ENCODE data around the gene VANGL2. TPM values are rescaled to one million over a fixed set of nuclear protein-coding genes. Genes with fewer than 3 reads are reported as not detected.

Gene VANGL2
- total and polyA plus RNA-seq, 9 of the 15 experiments (the other 6 are each of a cell fraction or from before 2014, with no cell fraction given), result 0.28 to 4.0 (median 0.98) TPM

DNA sequence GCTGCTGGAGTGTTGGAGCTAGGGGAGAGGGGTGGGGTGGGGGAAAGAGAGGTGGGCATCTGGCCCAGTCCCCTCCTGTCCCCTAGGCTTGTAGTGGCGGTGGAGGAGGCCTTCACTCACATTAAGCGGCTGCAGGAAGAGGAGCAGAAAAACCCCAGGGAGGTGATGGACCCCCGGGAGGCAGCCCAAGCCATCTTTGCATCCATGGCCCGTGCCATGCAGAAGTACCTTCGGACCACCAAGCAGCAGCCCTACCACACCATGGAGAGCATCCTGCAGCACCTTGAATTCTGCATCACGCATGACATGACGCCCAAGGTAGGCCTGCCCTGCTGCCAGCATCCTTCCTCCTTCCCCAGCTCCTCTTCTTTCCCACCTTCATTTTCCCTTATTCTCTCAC lies 23.6 kb downstream of the VANGL2 start (continued):
- TF ChIP-seq, protein P1, sequence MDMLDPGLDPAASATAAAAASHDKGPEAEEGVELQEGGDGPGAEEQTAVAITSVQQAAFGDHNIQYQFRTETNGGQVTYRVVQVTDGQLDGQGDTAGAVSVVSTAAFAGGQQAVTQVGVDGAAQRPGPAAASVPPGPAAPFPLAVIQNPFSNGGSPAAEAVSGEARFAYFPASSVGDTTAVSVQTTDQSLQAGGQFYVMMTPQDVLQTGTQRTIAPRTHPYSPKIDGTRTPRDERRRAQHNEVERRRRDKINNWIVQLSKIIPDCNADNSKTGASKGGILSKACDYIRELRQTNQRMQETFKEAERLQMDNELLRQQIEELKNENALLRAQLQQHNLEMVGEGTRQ (CRISPR knock-in tag; IDR thresholded peaks at IDR 0.05), result no peak
- no peak for TF ChIP-seq TEAD1 (CRISPR knock-in tag; IDR thresholded peaks at IDR 0.05)
- no peak for TF ChIP-seq KDM4B (IDR thresholded peaks at IDR 0.05; ENCODE audit: borderline replicate concordance in 2 of 2, low read depth in 1 of 2)
- no peak for TF ChIP-seq ZNF699 (CRISPR knock-in tag; IDR thresholded peaks at IDR 0.05; ENCODE audit: insufficient replicate concordance)
- no peak for TF ChIP-seq CCNT2 (IDR thresholded peaks at IDR 0.05; ENCODE audit: borderline replicate concordance, extremely low read depth, insufficient read length, low read depth, low read length)

DNA sequence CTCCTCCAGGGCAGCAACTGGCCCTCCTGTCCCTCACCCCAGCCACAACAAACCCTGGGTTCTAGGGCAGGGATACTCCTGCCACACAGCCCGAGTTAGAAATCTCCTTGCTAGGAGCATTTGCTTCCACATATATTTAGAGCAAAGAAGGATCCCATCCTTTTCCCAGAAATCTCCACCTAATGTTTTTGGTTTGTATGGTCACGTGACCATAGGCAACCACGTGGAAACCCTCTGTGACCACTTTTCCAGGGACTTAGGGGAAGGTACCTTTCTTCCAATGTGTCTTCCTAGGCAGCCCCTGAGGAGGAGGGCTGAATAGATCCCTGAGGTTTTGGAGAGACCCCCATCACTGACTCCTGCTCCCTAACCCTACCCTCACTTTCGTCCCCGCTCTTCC lies 25.5 kb downstream of the VANGL2 start:
- H3K4me2 ChIP-seq (ENCODE audit: insufficient read depth, low read length), result no peak overlapping the region
- FAIRE-seq (no peak), ATAC-seq (no peak), DNase-seq (ENCODE audit: extremely low read depth in 1 of 4, low spot score in 3 of 4) (no peak)
- H3K27ac ChIP-seq (ENCODE audit: extremely low read depth, low read depth, low read length), result no peak overlapping the region
- no peak overlapping the region for H2AFZ ChIP-seq (ENCODE audit: low read depth, low read length)
- TF ChIP-seq, protein P2, sequence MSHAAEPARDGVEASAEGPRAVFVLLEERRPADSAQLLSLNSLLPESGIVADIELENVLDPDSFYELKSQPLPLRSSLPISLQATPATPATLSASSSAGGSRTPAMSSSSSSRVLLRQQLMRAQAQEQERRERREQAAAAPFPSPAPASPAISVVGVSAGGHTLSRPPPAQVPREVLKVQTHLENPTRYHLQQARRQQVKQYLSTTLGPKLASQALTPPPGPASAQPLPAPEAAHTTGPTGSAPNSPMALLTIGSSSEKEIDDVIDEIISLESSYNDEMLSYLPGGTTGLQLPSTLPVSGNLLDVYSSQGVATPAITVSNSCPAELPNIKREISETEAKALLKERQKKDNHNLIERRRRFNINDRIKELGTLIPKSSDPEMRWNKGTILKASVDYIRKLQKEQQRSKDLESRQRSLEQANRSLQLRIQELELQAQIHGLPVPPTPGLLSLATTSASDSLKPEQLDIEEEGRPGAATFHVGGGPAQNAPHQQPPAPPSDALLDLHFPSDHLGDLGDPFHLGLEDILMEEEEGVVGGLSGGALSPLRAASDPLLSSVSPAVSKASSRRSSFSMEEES (CRISPR knock-in tag; IDR thresholded peaks at IDR 0.05), result peak; percentile 55
- peak; percentile 63 for TF ChIP-seq RAD51 (IDR thresholded peaks at IDR 0.05; ENCODE audit: borderline replicate concordance, low read depth)
- no peak for TF ChIP-seq NCOR1 (IDR thresholded peaks at IDR 0.05)
- TF ChIP-seq, protein P1 (CRISPR knock-in tag; IDR thresholded peaks at IDR 0.05), result peak; percentile 52
- H3K36me3 ChIP-seq (ENCODE audit: control insufficient read depth, insufficient read depth, low read length), result no peaks in the 10 kb centered on the region
- no peak overlapping the region for H3K4me3 ChIP-seq
- H3K9ac ChIP-seq (ENCODE audit: insufficient read depth in 1 of 2, low read depth in 2 of 2, low read length in 2 of 2), result no peak overlapping the region
- peaks cover 6 to 29% of the 10 kb centered on the region in 2 experiments; a peak in 4 of 5 replicates for H3K4me1 ChIP-seq (replicated peaks in 1 of 2; ENCODE audit: control insufficient read depth in 2 of 2, insufficient read depth in 2 of 2, low read length in 2 of 2)
- H4K20me1 ChIP-seq (replicated peaks; ENCODE audit: control insufficient read depth, insufficient read depth, low read length), result 0 out of 2 replicates have a peak, but pooled peaks cover 3% of the 10 kb centered on the region
- in situ Hi-C loops (cut with MboI), result loop anchor here (5.0 kb wide), 1 partner anchor 181 kb away; no protein-coding TSS in a partner anchor
- no peaks in the 10 kb centered on the region for H3K9me1 ChIP-seq (ENCODE audit: control insufficient read depth, insufficient read depth, low read length)
- ChIA-PET CTCF (ENCODE audit: low intra/inter-chr PET ratio) (no interaction called here), POLR2A (no interaction called here)
- H3K9me3 ChIP-seq (replicated peaks; ENCODE audit: control insufficient read depth, insufficient read depth, low read depth, low read length), result no peaks in the 10 kb centered on the region
- H3K27me3 ChIP-seq (ENCODE audit: control insufficient read depth in 2 of 2, insufficient read depth in 2 of 2, low read length in 2 of 2), result no peaks in the 10 kb centered on the region
- BruUV-seq (replicated peaks), result no TSS peak
- intact Hi-C loops (cut with micrococcal nuclease), result no loop called here
- WGBS (ENCODE audit: insufficient coverage, low coverage, missing lambda C conversion rate), result 64% methylated on average over 5 of the region's 5 CpGs
- H3K79me2 ChIP-seq (ENCODE audit: control insufficient read depth, insufficient read depth, low read length), result no peaks in the 10 kb centered on the region

Measured in K562 (cell line).